Brain microvascular endothelial cell (primary cell): ENCODE measurements around the gene MYO6.

Experiments
- DNase-seq: peaks from one replicate; pipeline ENCODE4 v3.0.0-alpha.2; 2020
- H3K27ac ChIP-seq: fragments of 250-450 bp; sonication (Bioruptor Pico); 2 replicates; pipeline ENCODE4 v1.5.1; 2020; ENCODE audit warnings: mild to moderate bottlenecking, moderate library complexity
- H3K27me3 ChIP-seq: fragments of 250-450 bp; sonication (Bioruptor Pico); replicated peaks from 2 replicates; pipeline ENCODE4 v1.5.1; 2020; ENCODE audit warnings: mild to moderate bottlenecking
- H3K36me3 ChIP-seq: fragments of 250-450 bp; sonication (Bioruptor Pico); replicated peaks from 2 replicates; pipeline ENCODE4 v1.5.1; 2020; ENCODE audit warnings: mild to moderate bottlenecking
- H3K4me3 ChIP-seq: 2 replicates; pipeline ENCODE4 v1.5.1; 2011; ENCODE audit warnings: low read depth, mild to moderate bottlenecking, control low read depth, low read length, moderate library complexity
- CTCF ChIP-seq: IDR thresholded peaks from 2 replicates; pipeline ENCODE4 v1.5.1; 2011; ENCODE audit warnings: low read depth, mild to moderate bottlenecking, moderate library complexity, low read length, control low read depth, inconsistent platforms; ENCODE audit errors: missing control alignments
- in situ Hi-C: cut with HindIII; loops from 2 replicates; pipeline ENCODE4 v1.10.0; 2017; ENCODE audit warnings: low sequenced_read_pairs, low pct_ligation_motif_present

The MYO6 gene

DNA sequence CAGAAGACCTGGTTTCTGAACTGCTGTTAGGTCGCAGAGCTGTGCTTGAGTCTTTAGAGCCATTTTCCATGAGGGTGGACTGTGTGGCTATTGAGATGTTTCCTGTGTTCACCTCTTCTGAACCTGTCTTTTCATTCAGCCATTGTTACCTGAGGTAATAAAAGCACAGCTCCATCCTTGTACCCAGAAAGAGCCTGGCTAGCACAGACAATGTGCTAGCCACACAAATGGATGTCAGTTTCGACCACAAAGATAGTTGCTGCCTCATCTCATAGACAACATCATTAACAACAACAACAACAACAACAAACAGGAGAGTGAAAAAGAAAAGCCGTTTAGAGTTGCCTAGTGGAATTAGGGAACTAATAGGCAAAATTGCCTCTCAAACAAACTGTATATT, 114.7 kb downstream of the MYO6 start:
- TF ChIP-seq CTCF = no peak
- Histone ChIP-seq H3K27me3 (no peaks in the 10 kb centered on the region), H3K4me3 (no peak overlapping the region), H3K36me3 (peaks cover 9% of the 10 kb centered on the region), H3K27ac (no peak overlapping the region)
- DNase-seq = no peak
- in situ Hi-C loops = no loop called here

GRCh38 chr6:75864446-75864845, 115.4 kb downstream of the MYO6 start:
- in situ Hi-C loops = no loop called here
- no peak for TF ChIP-seq CTCF

GRCh38 chr6:75870389-75870788, 121.3 kb downstream of the MYO6 start:
- no peak for DNase-seq
- H3K27ac ChIP-seq = no peak overlapping the region
- H3K36me3 ChIP-seq = peaks cover 9% of the 10 kb centered on the region

More at GRCh38 chr6:75864446-75864845, 115.4 kb downstream of the MYO6 start:
- Histone ChIP-seq H3K4me3 (no peak overlapping the region), H3K27me3 (no peaks in the 10 kb centered on the region), H3K36me3 (peaks cover 9% of the 10 kb centered on the region), H3K27ac (no peak overlapping the region)
- DNase-seq = no peak

DNA sequence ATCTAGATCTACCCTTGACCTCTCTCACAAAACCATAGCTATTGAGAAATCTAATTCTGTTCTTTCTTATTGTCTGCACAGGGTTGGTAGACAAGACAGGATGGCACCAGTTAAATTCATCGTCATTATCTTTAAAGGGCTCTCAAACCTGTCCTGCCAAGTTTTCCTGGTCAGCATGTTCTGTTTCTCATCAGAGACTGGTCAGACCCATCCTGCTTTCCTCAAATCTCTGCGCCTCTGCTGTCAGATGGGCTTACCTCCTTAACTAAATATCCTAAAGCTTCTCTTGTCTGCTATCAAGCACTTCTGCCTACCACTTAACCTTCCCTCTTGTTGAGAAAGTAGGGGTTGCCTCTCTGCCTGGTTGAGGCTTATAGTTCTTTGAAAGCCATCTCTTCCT, 125.2 kb downstream of the MYO6 start:
- no peak for TF ChIP-seq CTCF
- in situ Hi-C loops = no loop called here
- no peak for DNase-seq

More at GRCh38 chr6:75870389-75870788, 121.3 kb downstream of the MYO6 start:
- TF ChIP-seq CTCF = no peak
- no peaks in the 10 kb centered on the region for H3K27me3 ChIP-seq
- in situ Hi-C loops = no loop called here
- H3K4me3 ChIP-seq = no peak overlapping the region

GRCh38 chr6:75876152-75876551, 127.1 kb downstream of the MYO6 start:
- DNase-seq = no peak
- no peak overlapping the region for H3K27ac ChIP-seq
- in situ Hi-C loops = no loop called here
- peaks cover 4% of the 10 kb centered on the region for H3K36me3 ChIP-seq
- no peaks in the 10 kb centered on the region for H3K27me3 ChIP-seq
- TF ChIP-seq CTCF = no peak
- H3K4me3 ChIP-seq = no peak overlapping the region

More for the DNA sequence above, 125.2 kb downstream of the MYO6 start:
- no peak overlapping the region for H3K4me3 ChIP-seq
- no peaks in the 10 kb centered on the region for H3K27me3 ChIP-seq
- no peak overlapping the region for H3K27ac ChIP-seq
- peaks cover 4% of the 10 kb centered on the region for H3K36me3 ChIP-seq

GRCh38 chr6:75880305-75880704, 131.3 kb downstream of the MYO6 start:
- H3K27me3 ChIP-seq = no peaks in the 10 kb centered on the region
- no peak overlapping the region for H3K4me3 ChIP-seq
- no peak for TF ChIP-seq CTCF
- H3K36me3 ChIP-seq = no peaks in the 10 kb centered on the region
- H3K27ac ChIP-seq = no peak overlapping the region
- no peak for DNase-seq
- in situ Hi-C loops = no loop called here
